ENCODE data around the gene ATR. TPM values are rescaled to one million over a fixed set of nuclear protein-coding genes. Genes with fewer than 3 reads are reported as not detected.
"Not testable (repeated sequence)": the region's sequence is repeated elsewhere in the genome, so short reads cannot be mapped to it uniquely, and the experiment has no call there.

The ATR gene
- polyA plus RNA-seq, 1 donor from 2014 or later: 26.1 TPM

- not testable (repeated sequence) for H2AFZ ChIP-seq (ENCODE audit: low read depth, low read length)
Observed at GRCh38 chr3:142438096-142438495, 140.4 kb downstream of the ATR start.

GRCh38 chr3:142436951-142437585 lies 141.5 kb downstream of the ATR start:
- TF ChIP-seq MXI1 (conservative IDR thresholded peaks at IDR 0.05; ENCODE audit: poor library complexity, severe bottlenecking) (no peak), POLR2AphosphoS5 (IDR thresholded peaks at IDR 0.05) (no peak), TAF1 (IDR thresholded peaks at IDR 0.05; ENCODE audit: low read depth) (no peak), REST (IDR thresholded peaks at IDR 0.05; ENCODE audit: borderline replicate concordance) (no peak), CTCF (IDR thresholded peaks at IDR 0.05; ENCODE audit: poor library complexity, severe bottlenecking) (no peak), EP300 (conservative IDR thresholded peaks at IDR 0.05; ENCODE audit: poor library complexity, severe bottlenecking) (no peak), SMC3 (conservative IDR thresholded peaks at IDR 0.05; ENCODE audit: poor library complexity) (no peak), EZH2 (IDR thresholded peaks at IDR 0.05; ENCODE audit: borderline replicate concordance, insufficient read depth, low read length, poor library complexity, severe bottlenecking) (no peak)
- Histone ChIP-seq H3K9me3 (ENCODE audit: low read length) (no peaks in the 10 kb centered on the region), H3K4me3 (ENCODE audit: low read length) (no peak overlapping the region)

More at GRCh38 chr3:142438096-142438495, 140.4 kb downstream of the ATR start:
- H3K36me3 ChIP-seq (ENCODE audit: insufficient read depth, low read length); H3K4me2 ChIP-seq (ENCODE audit: low read length); H3K9ac ChIP-seq (ENCODE audit: low read length); H3K27me3 ChIP-seq (ENCODE audit: insufficient read depth, low read depth, low read length); H3K4me3 ChIP-seq (ENCODE audit: low read length); H4K20me1 ChIP-seq (ENCODE audit: insufficient read depth); H3K27ac ChIP-seq (ENCODE audit: low read length); H3K79me2 ChIP-seq (replicated peaks; ENCODE audit: insufficient read depth, low read length); H3K9me2 ChIP-seq (ENCODE audit: insufficient read depth, low read length); H3K9me3 ChIP-seq (ENCODE audit: low read length); H3F3A ChIP-seq (ENCODE audit: insufficient read depth, low read length, poor library complexity, severe bottlenecking): not testable (repeated sequence)

GRCh38 chr3:142434503-142434902 lies 144.0 kb downstream of the ATR start:
- Histone ChIP-seq H3K4me2 (ENCODE audit: low read length) (no peak overlapping the region), H3K79me2 (replicated peaks; ENCODE audit: insufficient read depth, low read length) (peaks cover 8% of the 10 kb centered on the region)

More at GRCh38 chr3:142436951-142437585, 141.5 kb downstream of the ATR start:
- no peaks in the 10 kb centered on the region for H3F3A ChIP-seq (ENCODE audit: insufficient read depth, low read length, poor library complexity, severe bottlenecking)
- no peak overlapping the region for H3K4me2 ChIP-seq (ENCODE audit: low read length)
- peaks cover 8% of the 10 kb centered on the region for H3K79me2 ChIP-seq (replicated peaks; ENCODE audit: insufficient read depth, low read length)
- H3K27me3 ChIP-seq (ENCODE audit: insufficient read depth, low read depth, low read length): no peaks in the 10 kb centered on the region
- no peaks in the 10 kb centered on the region for H3K36me3 ChIP-seq (ENCODE audit: insufficient read depth, low read length)
- H4K20me1 ChIP-seq (ENCODE audit: insufficient read depth): no peaks in the 10 kb centered on the region
- H3K27ac ChIP-seq (ENCODE audit: low read length): no peak overlapping the region
- no peak overlapping the region for H2AFZ ChIP-seq (ENCODE audit: low read depth, low read length)
- no peaks in the 10 kb centered on the region for H3K9me2 ChIP-seq (ENCODE audit: insufficient read depth, low read length)
- H3K9ac ChIP-seq (ENCODE audit: low read length): no peak overlapping the region

More at GRCh38 chr3:142434503-142434902, 144.0 kb downstream of the ATR start:
- Histone ChIP-seq H3K27me3 (ENCODE audit: insufficient read depth, low read depth, low read length) (no peaks in the 10 kb centered on the region), H3K9ac (ENCODE audit: low read length) (no peak overlapping the region), H2AFZ (ENCODE audit: low read depth, low read length) (no peak overlapping the region), H3K9me2 (ENCODE audit: insufficient read depth, low read length) (no peaks in the 10 kb centered on the region), H3K27ac (ENCODE audit: low read length) (no peak overlapping the region), H3F3A (ENCODE audit: insufficient read depth, low read length, poor library complexity, severe bottlenecking) (no peaks in the 10 kb centered on the region), H3K9me3 (ENCODE audit: low read length) (no peaks in the 10 kb centered on the region), H3K36me3 (ENCODE audit: insufficient read depth, low read length) (no peaks in the 10 kb centered on the region), H3K4me3 (ENCODE audit: low read length) (no peak overlapping the region), H4K20me1 (ENCODE audit: insufficient read depth) (no peaks in the 10 kb centered on the region)
- TF ChIP-seq CTCF (IDR thresholded peaks at IDR 0.05; ENCODE audit: poor library complexity, severe bottlenecking): no peak
- TF ChIP-seq EZH2 (IDR thresholded peaks at IDR 0.05; ENCODE audit: borderline replicate concordance, insufficient read depth, low read length, poor library complexity, severe bottlenecking): no peak
- TF ChIP-seq TAF1 (IDR thresholded peaks at IDR 0.05; ENCODE audit: low read depth): no peak
- no peak for TF ChIP-seq POLR2AphosphoS5 (IDR thresholded peaks at IDR 0.05)
- no peak for TF ChIP-seq MXI1 (conservative IDR thresholded peaks at IDR 0.05; ENCODE audit: poor library complexity, severe bottlenecking)

Data from neural cell (in vitro differentiated cells).